Measurements from ENCODE around the gene DIAPH2. TPM values are rescaled to one million over a fixed set of nuclear protein-coding genes. Genes with fewer than 3 reads are reported as not detected.

DIAPH2 gene
- total and polyA plus RNA-seq, 12 donors = 1.8 to 13.6 (median 10.1) TPM

GRCh38 chrX:97065066-97065465 lies 380.4 kb downstream of the DIAPH2 start:
- DNase-seq (no peak), ATAC-seq (no peak)
- Histone ChIP-seq H3K27me3 (peaks cover 0 to 4% (median 0%) of the 10 kb centered on the region in 7 donors), H3K9me3 (no peaks in the 10 kb centered on the region), H3K36me3 (no peaks in the 10 kb centered on the region), H3K27ac (no peak overlapping the region), H3K4me3 (no peak overlapping the region), H3K4me1 (no peaks in the 10 kb centered on the region)
- intact Hi-C loops (cut with DNase I) = no loop called here
- TF ChIP-seq, protein P1, sequence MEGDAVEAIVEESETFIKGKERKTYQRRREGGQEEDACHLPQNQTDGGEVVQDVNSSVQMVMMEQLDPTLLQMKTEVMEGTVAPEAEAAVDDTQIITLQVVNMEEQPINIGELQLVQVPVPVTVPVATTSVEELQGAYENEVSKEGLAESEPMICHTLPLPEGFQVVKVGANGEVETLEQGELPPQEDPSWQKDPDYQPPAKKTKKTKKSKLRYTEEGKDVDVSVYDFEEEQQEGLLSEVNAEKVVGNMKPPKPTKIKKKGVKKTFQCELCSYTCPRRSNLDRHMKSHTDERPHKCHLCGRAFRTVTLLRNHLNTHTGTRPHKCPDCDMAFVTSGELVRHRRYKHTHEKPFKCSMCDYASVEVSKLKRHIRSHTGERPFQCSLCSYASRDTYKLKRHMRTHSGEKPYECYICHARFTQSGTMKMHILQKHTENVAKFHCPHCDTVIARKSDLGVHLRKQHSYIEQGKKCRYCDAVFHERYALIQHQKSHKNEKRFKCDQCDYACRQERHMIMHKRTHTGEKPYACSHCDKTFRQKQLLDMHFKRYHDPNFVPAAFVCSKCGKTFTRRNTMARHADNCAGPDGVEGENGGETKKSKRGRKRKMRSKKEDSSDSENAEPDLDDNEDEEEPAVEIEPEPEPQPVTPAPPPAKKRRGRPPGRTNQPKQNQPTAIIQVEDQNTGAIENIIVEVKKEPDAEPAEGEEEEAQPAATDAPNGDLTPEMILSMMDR (IDR thresholded peaks at IDR 0.05) = no peak
- WGBS, 2 donors = 81 to 85% methylated on average over 5 of the region's 5 CpGs

DNA sequence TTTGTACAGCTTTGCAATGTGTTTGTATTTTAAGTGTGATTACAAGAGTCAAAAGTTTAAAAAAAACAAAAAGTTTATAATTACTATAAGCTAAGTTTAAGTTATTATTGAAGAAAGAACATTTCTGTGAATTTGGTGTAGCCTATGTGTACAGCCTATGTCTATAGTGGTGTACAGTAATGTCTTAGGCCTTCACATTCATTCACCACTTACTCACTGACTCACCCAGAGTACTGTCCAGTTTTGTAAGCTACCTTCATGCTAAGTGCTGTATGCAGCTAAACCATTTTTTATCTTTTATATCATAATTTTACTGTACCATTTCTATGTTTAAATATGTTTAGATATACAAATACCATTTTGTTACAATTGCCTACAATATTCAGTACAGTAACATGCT lies 381.3 kb downstream of the DIAPH2 start:
- ATAC-seq = no peak
- no peak for DNase-seq
- intact Hi-C loops (cut with DNase I) = no loop called here
- Histone ChIP-seq H3K27me3 (peaks cover 0 to 3% (median 0%) of the 10 kb centered on the region in 7 donors), H3K27ac (no peak overlapping the region), H3K36me3 (no peaks in the 10 kb centered on the region), H3K4me1 (no peaks in the 10 kb centered on the region), H3K4me3 (no peak overlapping the region), H3K9me3 (no peaks in the 10 kb centered on the region)
- TF ChIP-seq, protein P1 (IDR thresholded peaks at IDR 0.05) = no peak

DNA sequence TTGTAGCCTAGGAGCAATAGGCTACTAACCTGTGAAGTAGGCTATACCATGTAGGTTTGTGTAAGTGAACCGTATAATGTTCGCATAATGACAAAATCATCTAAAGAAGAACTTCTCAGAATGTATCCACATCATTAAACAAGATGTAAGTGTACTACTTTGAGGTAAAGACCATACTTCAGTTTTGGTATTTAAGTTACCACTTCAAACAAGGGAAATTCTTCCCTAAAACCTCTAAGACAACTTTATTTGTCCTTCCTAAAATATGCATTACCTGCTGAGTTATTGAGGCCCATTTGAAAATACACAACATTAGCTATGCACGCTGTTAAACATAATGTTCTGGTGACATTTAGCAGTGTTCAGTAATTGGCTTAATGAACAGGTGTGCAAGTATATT lies 381.7 kb downstream of the DIAPH2 start:
- WGBS, 2 donors = 63 to 64% methylated on average over 3 of the region's 3 CpGs

GRCh38 chrX:97070346-97070745 lies 385.7 kb downstream of the DIAPH2 start:
- Histone ChIP-seq H3K36me3 (peaks cover 0 to 7% (median 0%) of the 10 kb centered on the region in 9 donors), H3K9me3 (no peaks in the 10 kb centered on the region), H3K4me1 (no peaks in the 10 kb centered on the region), H3K4me3 (no peak overlapping the region), H3K27me3 (peaks cover 0 to 3% (median 0%) of the 10 kb centered on the region in 7 donors), H3K27ac (no peak overlapping the region)
- ATAC-seq = no peak
- 63 to 72% methylated on average over 1 of the region's 1 CpG for WGBS, 2 donors
- intact Hi-C loops (cut with DNase I) = no loop called here
- DNase-seq = no peak
- TF ChIP-seq, protein P1 (IDR thresholded peaks at IDR 0.05) = no peak

More for the DNA sequence above, 381.7 kb downstream of the DIAPH2 start:
- Histone ChIP-seq H3K27ac (no peak overlapping the region), H3K4me3 (no peak overlapping the region), H3K4me1 (no peaks in the 10 kb centered on the region), H3K36me3 (no peaks in the 10 kb centered on the region), H3K27me3 (peaks cover 0 to 3% (median 0%) of the 10 kb centered on the region in 7 donors), H3K9me3 (no peaks in the 10 kb centered on the region)
- no peak for DNase-seq
- intact Hi-C loops (cut with DNase I) = no loop called here
- ATAC-seq = no peak
- TF ChIP-seq, protein P1 (IDR thresholded peaks at IDR 0.05) = no peak

All from heart right ventricle (tissue), 16 donors.